WTC11 (cell line): ENCODE data around the gene DERA. TPM values are rescaled to one million over a fixed set of nuclear protein-coding genes. Genes with fewer than 3 reads are reported as not detected.
"Not testable (repeated sequence)": the region's sequence is repeated elsewhere in the genome, so short reads cannot be mapped to it uniquely, and the experiment has no call there.

Source experiments
- ATAC-seq: fragments of 200-7000 bp; cut with Tn5 transposase; 2 replicates; pipeline ENCODE4 v1.10.0; 2021; ENCODE audit warnings: mild to moderate bottlenecking, moderate library complexity
- CTCF ChIA-PET: fragments of 300-600 bp; sonication (Branson Sonifier 250); formaldehyde crosslinking; loops from one replicate; lab custom pipeline; 2021; ENCODE audit warnings: antibody characterized with exemption; lab: Charles Lee
- POLR2A ChIA-PET: fragments of 350-600 bp; sonication (Branson Sonifier 250); formaldehyde crosslinking; loops from one replicate; lab custom pipeline; 2021; ENCODE audit warnings: antibody characterized with exemption; lab: Charles Lee
- DNase-seq: peaks from one replicate; pipeline ENCODE4 v3.0.0; 2021; ENCODE audit warnings: low spot score
- H3K27ac Mint-ChIP-seq: 2 replicates; pipeline ENCODE4 v1.8.0; 2021; ENCODE audit warnings: mixed read lengths
- H3K27me3 Mint-ChIP-seq: 2 replicates; pipeline ENCODE4 v1.8.0; 2021; ENCODE audit warnings: low read depth, mild to moderate bottlenecking, moderate library complexity, mixed read lengths
- H3K36me3 Mint-ChIP-seq: 2 replicates; pipeline ENCODE4 v1.8.0; 2021; ENCODE audit warnings: mixed read lengths
- H3K4me1 Mint-ChIP-seq: 2 replicates; pipeline ENCODE4 v1.8.0; 2022; ENCODE audit warnings: mixed read lengths
- H3K4me3 Mint-ChIP-seq: 2 replicates; pipeline ENCODE4 v1.8.0; 2021; ENCODE audit warnings: mild to moderate bottlenecking, moderate library complexity, mixed read lengths
- H3K9me3 Mint-ChIP-seq: 2 replicates; pipeline ENCODE4 v1.8.0; 2021; ENCODE audit warnings: mixed read lengths
- AFF4 ChIP-seq: sonication (generic); formaldehyde crosslinking; IDR thresholded peaks from 2 replicates; pipeline ENCODE4 v1.8.1; 2023; ENCODE audit warnings: mild to moderate bottlenecking, missing genetic modification reagents, borderline replicate concordance
- AR ChIP-seq: fragments of 250-450 bp; sonication (Bioruptor Pico); IDR thresholded peaks from 2 replicates; pipeline ENCODE4 v1.9.0; 2021; ENCODE audit warnings: mild to moderate bottlenecking
- CBFB ChIP-seq: sonication (generic); formaldehyde crosslinking; IDR thresholded peaks from 2 replicates; pipeline ENCODE4 v1.8.1; 2022; ENCODE audit warnings: mild to moderate bottlenecking, low read depth, missing genetic modification reagents
- ETV6 ChIP-seq: sonication (generic); formaldehyde crosslinking; IDR thresholded peaks from 2 replicates; pipeline ENCODE4 v1.8.1; 2022; ENCODE audit warnings: mild to moderate bottlenecking, missing genetic modification reagents
- FOXJ3 ChIP-seq: sonication (generic); formaldehyde crosslinking; IDR thresholded peaks from 2 replicates; pipeline ENCODE4 v1.9.0; 2021; ENCODE audit warnings: missing genetic modification reagents, mild to moderate bottlenecking, borderline replicate concordance
- JUN ChIP-seq: sonication (generic); formaldehyde crosslinking; IDR thresholded peaks from 2 replicates; pipeline ENCODE4 v1.8.0; 2023; ENCODE audit warnings: mild to moderate bottlenecking, missing genetic modification reagents
- MAX ChIP-seq: sonication (generic); formaldehyde crosslinking; IDR thresholded peaks from 2 replicates; pipeline ENCODE4 v1.8.0; 2022; ENCODE audit warnings: mild to moderate bottlenecking, missing genetic modification reagents
- MXD4 ChIP-seq: fragments of 250-450 bp; sonication (Bioruptor Pico); IDR thresholded peaks from 2 replicates; pipeline ENCODE4 v1.8.0; 2021; ENCODE audit warnings: mild to moderate bottlenecking, moderate library complexity, borderline replicate concordance
- NFATC4 ChIP-seq: fragments of 250-450 bp; sonication (Bioruptor Pico); IDR thresholded peaks from 2 replicates; pipeline ENCODE4 v1.9.0; 2021; ENCODE audit warnings: mild to moderate bottlenecking
- NR1H2 ChIP-seq: sonication (generic); formaldehyde crosslinking; IDR thresholded peaks from 2 replicates; pipeline ENCODE4 v1.9.0; 2021; ENCODE audit warnings: mild to moderate bottlenecking, moderate library complexity, missing genetic modification reagents
- PREB ChIP-seq: sonication (generic); formaldehyde crosslinking; IDR thresholded peaks from 2 replicates; pipeline ENCODE4 v1.8.1; 2022; ENCODE audit warnings: mild to moderate bottlenecking, missing genetic modification reagents, moderate library complexity, borderline replicate concordance
- RELA ChIP-seq: sonication (generic); formaldehyde crosslinking; IDR thresholded peaks from 2 replicates; pipeline ENCODE4 v1.8.1; 2022; ENCODE audit warnings: missing genetic modification reagents, mild to moderate bottlenecking, borderline replicate concordance
- SMAD3 ChIP-seq: sonication (generic); formaldehyde crosslinking; IDR thresholded peaks from 2 replicates; pipeline ENCODE4 v1.8.0; 2022; ENCODE audit warnings: missing genetic modification reagents, mild to moderate bottlenecking, borderline replicate concordance
- SOX15 ChIP-seq: fragments of 250-450 bp; sonication (Bioruptor Pico); IDR thresholded peaks from 2 replicates; pipeline ENCODE4 v1.9.0; 2021; ENCODE audit warnings: mild to moderate bottlenecking
- STAT6 ChIP-seq: sonication (generic); formaldehyde crosslinking; conservative IDR thresholded peaks from 2 replicates; pipeline ENCODE4 v1.8.1; 2023; ENCODE audit warnings: mild to moderate bottlenecking, low read depth, missing genetic modification reagents, moderate library complexity
- ZMAT4 ChIP-seq: fragments of 250-450 bp; sonication (Bioruptor Pico); IDR thresholded peaks from 2 replicates; pipeline ENCODE4 v1.9.0; 2021; ENCODE audit warnings: mild to moderate bottlenecking
- ZNF121 ChIP-seq: sonication (generic); formaldehyde crosslinking; IDR thresholded peaks from 2 replicates; pipeline ENCODE4 v1.8.0; 2023; ENCODE audit warnings: missing genetic modification reagents
- ZNF232 ChIP-seq: sonication (generic); formaldehyde crosslinking; IDR thresholded peaks from 2 replicates; pipeline ENCODE4 v1.8.0; 2022; ENCODE audit warnings: mild to moderate bottlenecking, missing genetic modification reagents
- ZNF512 ChIP-seq: sonication (generic); formaldehyde crosslinking; IDR thresholded peaks from 2 replicates; pipeline ENCODE4 v1.8.1; 2022; ENCODE audit warnings: missing genetic modification reagents, borderline replicate concordance
- total RNA-seq: library from RNA; stranded (reverse); gene quantifications from 3 replicates; pipeline ENCODE4 v1.2.3, GENCODE V29; 2021

The DERA gene
- total RNA-seq, 1 experiment from 2014 or later: 22.4 TPM

- ChIA-PET POLR2A (no interaction called here), CTCF (interaction anchor here (1.5 kb wide), 1 partner anchor 289 kb away, joined by 4 read pairs; no protein-coding TSS in a partner anchor)
- peaks cover 36% of the 10 kb centered on the region for H3K4me1 Mint-ChIP-seq
- no peak for TF ChIP-seq CBFB (CRISPR knock-in tag)
- no peak for TF ChIP-seq ZNF512 (CRISPR knock-in tag)
- no peak for TF ChIP-seq MAX (CRISPR knock-in tag)
- no peak for TF ChIP-seq SMAD3 (CRISPR knock-in tag)
- no peak for TF ChIP-seq NFATC4 (CRISPR knock-in tag)
- no peak overlapping the region for H3K4me3 Mint-ChIP-seq
- no peak for DNase-seq
- ATAC-seq: no peak
- H3K9me3 Mint-ChIP-seq: peaks cover 14% of the 10 kb centered on the region
- H3K27me3 Mint-ChIP-seq: no peaks in the 10 kb centered on the region
- H3K36me3 Mint-ChIP-seq: peaks cover 5% of the 10 kb centered on the region
- no peak overlapping the region for H3K27ac Mint-ChIP-seq
Measured at GRCh38 chr12:15873556-15873955, 37.6 kb upstream of the DERA start.

GRCh38 chr12:15874556-15875145 lies 36.5 kb upstream of the DERA start:
- H3K36me3 Mint-ChIP-seq, POLR2A ChIA-PET, H3K27ac Mint-ChIP-seq, ATAC-seq, DNase-seq, H3K27me3 Mint-ChIP-seq, H3K4me3 Mint-ChIP-seq: not testable (repeated sequence)
- Mint-ChIP-seq H3K9me3 (peaks cover 14% of the 10 kb centered on the region), H3K4me1 (peaks cover 28% of the 10 kb centered on the region)
- CTCF ChIA-PET: interaction anchor here (1.5 kb wide), 1 partner anchor 290 kb away, joined by 4 read pairs; no protein-coding TSS in a partner anchor

GRCh38 chr12:15875863-15876262 lies 35.3 kb upstream of the DERA start:
- peaks cover 14% of the 10 kb centered on the region for H3K9me3 Mint-ChIP-seq
- POLR2A ChIA-PET: no interaction called here
- CTCF ChIA-PET: no interaction called here
- peaks cover 18% of the 10 kb centered on the region for H3K4me1 Mint-ChIP-seq
- H3K4me3 Mint-ChIP-seq: no peak overlapping the region
- H3K27me3 Mint-ChIP-seq: no peaks in the 10 kb centered on the region
- H3K36me3 Mint-ChIP-seq: peaks cover 5% of the 10 kb centered on the region
- DNase-seq: no peak
- H3K27ac Mint-ChIP-seq: no peak overlapping the region
- no peak for ATAC-seq
- no peak for TF ChIP-seq FOXJ3 (CRISPR knock-in tag)
- TF ChIP-seq AR: no peak
- no peak for TF ChIP-seq ZNF121 (CRISPR knock-in tag)
- no peak for TF ChIP-seq STAT6 (CRISPR knock-in tag)
- TF ChIP-seq ZNF232 (CRISPR knock-in tag): no peak
- no peak for TF ChIP-seq SOX15 (CRISPR knock-in tag)
- TF ChIP-seq PREB (CRISPR knock-in tag): no peak
- no peak for TF ChIP-seq ZMAT4 (CRISPR knock-in tag)
- no peak for TF ChIP-seq MXD4 (CRISPR knock-in tag)
- no peak for TF ChIP-seq RELA
- TF ChIP-seq ETV6: no peak
- no peak for TF ChIP-seq AFF4
- TF ChIP-seq NR1H2 (CRISPR knock-in tag): no peak
- TF ChIP-seq JUN: no peak
